ENCODE measurements around the gene LGALS4.
A peak's percentile ranks its signal among the peaks of the same experiment; 100 is the strongest.
"Not testable (repeated sequence)": the region's sequence is repeated elsewhere in the genome, so short reads cannot be mapped to it uniquely, and the experiment has no call there.

LGALS4 gene

GRCh38 chr19:38803543-38803942, 9.2 kb downstream of the LGALS4 start:
- peak in 1 of 10 donors; percentile 45 for DNase-seq
- intact Hi-C loops (cut with DNase I) = no loop called here

- intact Hi-C loops (cut with DNase I) = no loop called here
- peak in 1 of 10 donors; percentile 31 for DNase-seq
These were observed 11.2 kb downstream of the LGALS4 start for GRCh38 chr19:38801359-38802095.

GRCh38 chr19:38800577-38801347, 12.0 kb downstream of the LGALS4 start:
- intact Hi-C loops (cut with DNase I) = no loop called here
- DNase-seq = no peak

- DNase-seq = peak in 1 of 10 donors; percentile 43
These were observed 13.6 kb downstream of the LGALS4 start for GRCh38 chr19:38799104-38799503.

GRCh38 chr19:38797781-38798180, 15.0 kb downstream of the LGALS4 start:
- intact Hi-C loops (cut with DNase I) = not testable (repeated sequence)
- peak in 1 of 10 donors; percentile 79 for DNase-seq

More at GRCh38 chr19:38799104-38799503, 13.6 kb downstream of the LGALS4 start:
- intact Hi-C loops (cut with DNase I) = no loop called here

GRCh38 chr19:38796154-38796553, 16.6 kb downstream of the LGALS4 start:
- no peak for DNase-seq

GRCh38 chr19:38795549-38795948, 17.2 kb downstream of the LGALS4 start:
- DNase-seq = no peak
- intact Hi-C loops (cut with DNase I) = no loop called here

More at GRCh38 chr19:38796154-38796553, 16.6 kb downstream of the LGALS4 start:
- intact Hi-C loops (cut with DNase I) = no loop called here

- intact Hi-C loops (cut with DNase I) = no loop called here
These were observed 19.1 kb downstream of the LGALS4 start for GRCh38 chr19:38793671-38794070.

GRCh38 chr19:38793177-38793576, 19.6 kb downstream of the LGALS4 start:
- intact Hi-C loops (cut with DNase I) = no loop called here
- DNase-seq = no peak

More at GRCh38 chr19:38793671-38794070, 19.1 kb downstream of the LGALS4 start:
- peak in 1 of 10 donors; percentile 43 for DNase-seq

- intact Hi-C loops (cut with DNase I) = no loop called here
- peak in 1 of 10 donors; percentile 83 for DNase-seq
These were observed 20.3 kb downstream of the LGALS4 start for GRCh38 chr19:38792250-38793111.

GRCh38 chr19:38791451-38792064, 21.2 kb downstream of the LGALS4 start:
- DNase-seq; intact Hi-C loops (cut with DNase I): not testable (repeated sequence)

- intact Hi-C loops (cut with DNase I) = not testable (repeated sequence)
- DNase-seq = peak in 1 of 10 donors; percentile 76
These were observed 22.0 kb downstream of the LGALS4 start for GRCh38 chr19:38790507-38791403.

GRCh38 chr19:38788478-38789243, 24.1 kb downstream of the LGALS4 start, which contains the start of gene LGALS7B:
Gene LGALS7B (plus strand): TSS chr19:38789200. CDS start chr19:38789227, 27 bp downstream.
- peak in 1 of 10 donors; percentile 46 for DNase-seq
- intact Hi-C loops (cut with DNase I) = no loop called here

GRCh38 chr19:38786572-38787265, 26.0 kb downstream of the LGALS4 start:
- intact Hi-C loops (cut with DNase I) = no loop called here
- DNase-seq = peak in 1 of 10 donors; percentile 26

- intact Hi-C loops (cut with DNase I); DNase-seq: not testable (repeated sequence)
These were observed 26.7 kb downstream of the LGALS4 start for GRCh38 chr19:38786061-38786460.

- DNase-seq = peak in 1 of 10 donors; percentile 13
- intact Hi-C loops (cut with DNase I) = no loop called here
These were observed 27.5 kb downstream of the LGALS4 start for GRCh38 chr19:38785187-38785699.

- intact Hi-C loops (cut with DNase I) = no loop called here
- DNase-seq = peak in 1 of 10 donors; percentile 5
These were observed 28.5 kb downstream of the LGALS4 start for GRCh38 chr19:38784224-38784623.

All from posterior cingulate gyrus (tissue), 11 donors.